ENCODE data around the gene BMPR1B. TPM values are rescaled to one million over a fixed set of nuclear protein-coding genes. Genes with fewer than 3 reads are reported as not detected.

BMPR1B gene
- total and polyA plus RNA-seq, 9 of the 15 experiments (the other 6 are each of a cell fraction or from before 2014, with no cell fraction given) = 0.01 TPM; not detected in 8

DNA sequence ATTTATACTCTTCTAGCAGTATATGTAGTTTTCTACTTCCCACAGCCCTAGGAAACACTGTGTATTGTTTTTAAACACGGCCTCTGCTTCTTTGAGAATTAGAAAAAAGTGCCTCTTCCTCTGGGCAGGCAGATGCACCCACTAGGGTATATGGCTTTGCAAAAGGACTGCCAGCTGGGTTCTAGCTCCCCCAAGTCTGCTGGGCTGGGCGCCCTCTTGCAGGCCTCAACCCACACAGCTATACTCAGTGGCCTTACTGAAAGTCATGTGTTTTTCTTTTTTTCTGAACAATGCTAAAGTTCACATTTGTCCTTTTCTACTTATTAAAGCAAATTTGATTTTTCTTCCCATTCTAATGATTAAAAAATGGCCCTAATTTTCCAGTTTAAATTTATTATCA is 35.5 kb upstream of the BMPR1B start:
- no peak for FAIRE-seq
- H3K27ac ChIP-seq (ENCODE audit: extremely low read depth, low read depth, low read length) = no peak overlapping the region
- H3K36me3 ChIP-seq (ENCODE audit: control insufficient read depth, insufficient read depth, low read length) = no peaks in the 10 kb centered on the region
- no peak overlapping the region for H2AFZ ChIP-seq (ENCODE audit: low read depth, low read length)
- H3K4me3 ChIP-seq = no peak overlapping the region
- no peaks in the 10 kb centered on the region for H4K20me1 ChIP-seq (replicated peaks; ENCODE audit: control insufficient read depth, insufficient read depth, low read length)
- peaks cover 0 to 2% of the 10 kb centered on the region in 2 experiments; a peak in 1 of 5 replicates for H3K27me3 ChIP-seq (ENCODE audit: control insufficient read depth in 2 of 2, insufficient read depth in 2 of 2, low read length in 2 of 2)
- H3K4me2 ChIP-seq (ENCODE audit: insufficient read depth, low read length) = no peak overlapping the region
- TF ChIP-seq GMEB1 (CRISPR knock-in tag; IDR thresholded peaks at IDR 0.05) (no peak), PHF20 (IDR thresholded peaks at IDR 0.05; ENCODE audit: partially characterized antibody) (no peak), SMARCB1 (IDR thresholded peaks at IDR 0.05; ENCODE audit: insufficient read length, low read depth) (no peak), WHSC1 (IDR thresholded peaks at IDR 0.05; ENCODE audit: low read length) (no peak)
- no peaks in the 10 kb centered on the region for H3K4me1 ChIP-seq (replicated peaks in 1 of 2; ENCODE audit: control insufficient read depth in 2 of 2, insufficient read depth in 2 of 2, low read length in 2 of 2)
- in situ Hi-C loops (cut with MboI) = no loop called here
- ChIA-PET CTCF (ENCODE audit: low intra/inter-chr PET ratio) (no interaction called here), POLR2A (no interaction called here)
- intact Hi-C loops (cut with micrococcal nuclease) = no loop called here
- H3K9me3 ChIP-seq (replicated peaks; ENCODE audit: control insufficient read depth, insufficient read depth, low read depth, low read length) = no peaks in the 10 kb centered on the region
- no peak for DNase-seq (ENCODE audit: extremely low read depth in 1 of 4, low spot score in 3 of 4)
- H3K79me2 ChIP-seq (ENCODE audit: control insufficient read depth, insufficient read depth, low read length) = no peaks in the 10 kb centered on the region
- H3K9ac ChIP-seq (ENCODE audit: insufficient read depth in 1 of 2, low read depth in 2 of 2, low read length in 2 of 2) = no peak overlapping the region
- ATAC-seq = no peak
- H3K9me1 ChIP-seq (ENCODE audit: control insufficient read depth, insufficient read depth, low read length) = no peaks in the 10 kb centered on the region
- no TSS peak for BruUV-seq (replicated peaks)
- 19% methylated on average over 2 of the region's 2 CpGs for WGBS (ENCODE audit: insufficient coverage, low coverage, missing lambda C conversion rate)

GRCh38 chr4:94722748-94723147 is 35.0 kb upstream of the BMPR1B start:
- Histone ChIP-seq H3K79me2 (ENCODE audit: control insufficient read depth, insufficient read depth, low read length) (no peaks in the 10 kb centered on the region), H3K9me1 (ENCODE audit: control insufficient read depth, insufficient read depth, low read length) (no peaks in the 10 kb centered on the region), H3K4me1 (replicated peaks in 1 of 2; ENCODE audit: control insufficient read depth in 2 of 2, insufficient read depth in 2 of 2, low read length in 2 of 2) (no peaks in the 10 kb centered on the region), H3K4me2 (ENCODE audit: insufficient read depth, low read length) (no peak overlapping the region), H3K9ac (ENCODE audit: insufficient read depth in 1 of 2, low read depth in 2 of 2, low read length in 2 of 2) (no peak overlapping the region), H3K36me3 (ENCODE audit: control insufficient read depth, insufficient read depth, low read length) (no peaks in the 10 kb centered on the region), H3K27me3 (ENCODE audit: control insufficient read depth in 2 of 2, insufficient read depth in 2 of 2, low read length in 2 of 2) (peaks cover 0 to 7% of the 10 kb centered on the region in 2 experiments; a peak in 2 of 5 replicates), H3K4me3 (no peak overlapping the region), H3K27ac (ENCODE audit: extremely low read depth, low read depth, low read length) (no peak overlapping the region), H3K9me3 (replicated peaks; ENCODE audit: control insufficient read depth, insufficient read depth, low read depth, low read length) (no peaks in the 10 kb centered on the region), H2AFZ (ENCODE audit: low read depth, low read length) (no peak overlapping the region), H4K20me1 (replicated peaks; ENCODE audit: control insufficient read depth, insufficient read depth, low read length) (no peaks in the 10 kb centered on the region)
- in situ Hi-C loops (cut with MboI) (no loop called here), intact Hi-C loops (cut with micrococcal nuclease) (no loop called here)
- BruUV-seq (replicated peaks) = no TSS peak
- FAIRE-seq = no peak
- no peak for TF ChIP-seq ESRRA (IDR thresholded peaks at IDR 0.05; ENCODE audit: borderline replicate concordance, low read depth)
- no peak for TF ChIP-seq RBFOX2 (IDR thresholded peaks at IDR 0.05; ENCODE audit: low read depth, low read length)
- TF ChIP-seq RFX1 (IDR thresholded peaks at IDR 0.05) = no peak
- no peak for TF ChIP-seq ZNF431 (CRISPR knock-in tag; IDR thresholded peaks at IDR 0.05)
- TF ChIP-seq ZNF133 (CRISPR knock-in tag; IDR thresholded peaks at IDR 0.05) = no peak
- TF ChIP-seq RAD21 (CRISPR knock-in tag; conservative IDR thresholded peaks at IDR 0.05 in 1 of 2, IDR thresholded peaks at IDR 0.05 in 1 of 2) = no peak
- DNase-seq (ENCODE audit: extremely low read depth in 1 of 4, low spot score in 3 of 4) = no peak
- WGBS (ENCODE audit: insufficient coverage, low coverage, missing lambda C conversion rate) = 0% methylated on average over 2 of the region's 2 CpGs
- CTCF ChIA-PET (ENCODE audit: low intra/inter-chr PET ratio) = no interaction called here
- POLR2A ChIA-PET = no interaction called here
- ATAC-seq = no peak
